ENCODE measurements around the gene SPATS2. TPM values are rescaled to one million over a fixed set of nuclear protein-coding genes. Genes with fewer than 3 reads are reported as not detected.
"Not testable (repeated sequence)": the region's sequence is repeated elsewhere in the genome, so short reads cannot be mapped to it uniquely, and the experiment has no call there.

Gene SPATS2
- total RNA-seq, 1 experiment from 2014 or later = 74.2 TPM

GRCh38 chr12:49436799-49437198 lies 69.5 kb downstream of the SPATS2 start:
- intact Hi-C loops (cut with micrococcal nuclease); ATAC-seq; H3K4me2 ChIP-seq (ENCODE audit: low read length); H3K36me3 ChIP-seq (ENCODE audit: control insufficient read depth in 1 of 2, insufficient read depth in 2 of 2, low read length in 2 of 2); RAD21 ChIA-PET (ENCODE audit: low non-redundant PET in 1 of 2, low total read pairs in 2 of 2, uncharacterized antibody in 2 of 2, unreplicated experiment in 2 of 2); H3K27ac ChIP-seq (ENCODE audit: low read depth, low read length); H3K27me3 ChIP-seq (ENCODE audit: insufficient read depth, low read length); H2AFZ ChIP-seq (ENCODE audit: low read depth, low read length, poor library complexity, severe bottlenecking); H4K20me1 ChIP-seq (ENCODE audit: insufficient read depth); H3K9ac ChIP-seq (ENCODE audit: low read length); POLR2A ChIA-PET; H3K9me3 ChIP-seq (ENCODE audit: control insufficient read depth in 1 of 2, insufficient read depth in 1 of 2, low read depth in 1 of 2, low read length in 2 of 2); H3K9me2 ChIP-seq (ENCODE audit: insufficient read depth); CTCF ChIA-PET; BruUV-seq (replicated peaks); DNase-seq (ENCODE audit: low read depth, low spot score); H3K4me1 ChIP-seq (ENCODE audit: control insufficient read depth in 1 of 2, insufficient read depth in 2 of 2, low read length in 2 of 2); H3K4me3 ChIP-seq (replicated peaks in 1 of 2; ENCODE audit: low read depth in 1 of 2, low read length in 2 of 2): not testable (repeated sequence)
- H3K79me2 ChIP-seq (ENCODE audit: insufficient read depth, low read length) = peaks cover 67% of the 10 kb centered on the region

GRCh38 chr12:49439042-49439441 lies 71.8 kb downstream of the SPATS2 start:
- intact Hi-C loops (cut with micrococcal nuclease) = no loop called here
- H3K9ac ChIP-seq (ENCODE audit: low read length) = no peak overlapping the region
- H3K27me3 ChIP-seq (ENCODE audit: insufficient read depth, low read length) = no peaks in the 10 kb centered on the region
- ATAC-seq (no peak), DNase-seq (ENCODE audit: low read depth, low spot score) (no peak)
- POLR2A ChIA-PET = no interaction called here
- H3K4me1 ChIP-seq (ENCODE audit: control insufficient read depth in 1 of 2, insufficient read depth in 2 of 2, low read length in 2 of 2) = no peaks in the 10 kb centered on the region
- H3K9me3 ChIP-seq (ENCODE audit: control insufficient read depth in 1 of 2, insufficient read depth in 1 of 2, low read depth in 1 of 2, low read length in 2 of 2) = no peaks in the 10 kb centered on the region
- TF ChIP-seq RAD21 (IDR thresholded peaks at IDR 0.05; ENCODE audit: low read depth) (no peak), YY1 (IDR thresholded peaks at IDR 0.05; ENCODE audit: extremely low read depth, insufficient replicate concordance, low read depth, low read length) (no peak), POLR2AphosphoS5 (IDR thresholded peaks at IDR 0.05; ENCODE audit: low read depth, low read length) (no peak), ZFX (IDR thresholded peaks at IDR 0.05) (no peak), CBX3 (IDR thresholded peaks at IDR 0.05; ENCODE audit: low read depth) (no peak), SRF (IDR thresholded peaks at IDR 0.05; ENCODE audit: low read depth) (no peak), POLR2A (IDR thresholded peaks at IDR 0.05; ENCODE audit: borderline replicate concordance, extremely low read depth, insufficient read depth, insufficient read length) (no peak), ATF3 (IDR thresholded peaks at IDR 0.05) (no peak), REST (IDR thresholded peaks at IDR 0.05; ENCODE audit: low read depth) (no peak), MAX (IDR thresholded peaks at IDR 0.05) (no peak)
- RAD21 ChIA-PET (ENCODE audit: low non-redundant PET in 1 of 2, low total read pairs in 2 of 2, uncharacterized antibody in 2 of 2, unreplicated experiment in 2 of 2) = no interaction called here
- H3K27ac ChIP-seq (ENCODE audit: low read depth, low read length) = no peak overlapping the region
- no TSS peak for BruUV-seq (replicated peaks)
- 0 out of 4 replicates have a peak, but pooled peaks cover 0 to 3% of the 10 kb centered on the region in 2 experiments for H3K36me3 ChIP-seq (ENCODE audit: control insufficient read depth in 1 of 2, insufficient read depth in 2 of 2, low read length in 2 of 2)
- H3K4me2 ChIP-seq (ENCODE audit: low read length) = no peak overlapping the region
- peaks cover 71% of the 10 kb centered on the region for H3K79me2 ChIP-seq (ENCODE audit: insufficient read depth, low read length)
- H3K4me3 ChIP-seq (replicated peaks in 1 of 2; ENCODE audit: low read depth in 1 of 2, low read length in 2 of 2) = no peak overlapping the region
- CTCF ChIA-PET = no interaction called here
- H4K20me1 ChIP-seq (ENCODE audit: insufficient read depth) = peaks cover 7% of the 10 kb centered on the region; the same call in 1 of the 2 replicates
- H2AFZ ChIP-seq (ENCODE audit: low read depth, low read length, poor library complexity, severe bottlenecking) = no peak overlapping the region
- H3K9me2 ChIP-seq (ENCODE audit: insufficient read depth) = no peaks in the 10 kb centered on the region
